CD4-positive, alpha-beta T cell (primary cell): ENCODE results near the gene SPTLC2. TPM values are rescaled to one million over a fixed set of nuclear protein-coding genes. Genes with fewer than 3 reads are reported as not detected.

Experiments
- ATAC-seq: fragments of 200-7000 bp; cut with Tn5 transposase; one replicate; pipeline ENCODE4 v1.10.0; 2022; ENCODE audit warnings: mild to moderate bottlenecking; ENCODE audit not compliant: poor library complexity
- CTCF ChIA-PET: fragments of 350-600 bp; sonication (Branson Sonifier 250); formaldehyde crosslinking; loops from one replicate; lab custom pipeline; 2021; ENCODE audit warnings: antibody characterized with exemption, inconsistent platforms; lab: Charles Lee
- POLR2A ChIA-PET: fragments of 350-600 bp; sonication (Branson Sonifier 250); formaldehyde crosslinking; loops from one replicate; lab custom pipeline; 2021; ENCODE audit warnings: antibody characterized with exemption, inconsistent platforms; lab: Charles Lee
- DNase-seq, 14 experiments: peaks; one replicate each; pipeline ENCODE4 v3.0.0-alpha.2; 2013 to 2020; ENCODE audit warnings: mixed read lengths in 2 of 14
- H3K27ac ChIP-seq, 2 donors: one replicate each; pipeline versions ENCODE4 v1.5.1 to v1.7.0; 2013; ENCODE audit warnings: low read length in 2 of 2, low read depth in 1 of 2, mild to moderate bottlenecking in 1 of 2
- H3K27me3 ChIP-seq, 2 experiments: 1 replicate in 1 of 2; 2 replicates in 1 of 2; pipeline versions ENCODE4 v1.6.1 to v1.7.0; 2013; ENCODE audit warnings: low read length in 2 of 2, control low read depth in 1 of 2, mild to moderate bottlenecking in 1 of 2, moderate library complexity in 1 of 2; ENCODE audit not compliant: insufficient read depth in 2 of 2, control insufficient read depth in 1 of 2
- H3K36me3 ChIP-seq: one replicate; pipeline ENCODE4 v1.6.1; 2013; ENCODE audit warnings: low read length, control low read depth; ENCODE audit not compliant: insufficient read depth
- H3K4me1 ChIP-seq: one replicate; pipeline ENCODE4 v1.6.1; 2013; ENCODE audit warnings: low read length, control low read depth; ENCODE audit not compliant: insufficient read depth
- H3K4me3 ChIP-seq: one replicate; pipeline ENCODE4 v1.5.1; 2013; ENCODE audit warnings: mild to moderate bottlenecking, low read length, moderate library complexity
- H3K9me3 ChIP-seq, 2 experiments: 1 replicate in 1 of 2; 2 replicates in 1 of 2; pipeline versions ENCODE4 v1.6.1 to v1.7.0; 2013; ENCODE audit warnings: low read length in 2 of 2, mild to moderate bottlenecking in 2 of 2, control low read depth in 1 of 2, moderate library complexity in 1 of 2; ENCODE audit not compliant: control insufficient read depth in 1 of 2, insufficient read depth in 1 of 2
- H3K27ac Mint-ChIP-seq: one replicate; pipeline ENCODE4 v1.8.0; 2020; ENCODE audit warnings: mixed read lengths
- H3K27me3 Mint-ChIP-seq: one replicate; pipeline ENCODE4 v1.8.0; 2021; ENCODE audit warnings: mixed read lengths
- H3K36me3 Mint-ChIP-seq: one replicate; pipeline ENCODE4 v1.8.0; 2021; ENCODE audit warnings: low read depth, mixed read lengths
- H3K4me1 Mint-ChIP-seq: one replicate; pipeline ENCODE4 v1.8.0; 2021; ENCODE audit warnings: low read depth, mixed read lengths
- H3K4me3 Mint-ChIP-seq: one replicate; pipeline ENCODE4 v1.8.0; 2020; ENCODE audit warnings: mild to moderate bottlenecking, mixed read lengths
- H3K9me3 Mint-ChIP-seq: one replicate; pipeline ENCODE4 v1.8.0; 2020; ENCODE audit warnings: mixed read lengths
- CTCF ChIP-seq: fragments of 200-600 bp; IDR thresholded peaks from one replicate; pipeline ENCODE4 v1.8.0; 2022; ENCODE audit warnings: antibody characterized with exemption, mild to moderate bottlenecking
- intact Hi-C, 2 experiments: fragments of 100-400 bp; cut with DNase I in 1 of 2; cut with micrococcal nuclease in 1 of 2; formaldehyde crosslinking; loops; one replicate each; pipeline versions ENCODE4 v1.15.1 to v1.9.0; 2023 to 2025; cut with DNase I, micrococcal nuclease
- total RNA-seq, 174 experiments: library from RNA in 2 of 174; stranded (reverse) in 2 of 174; gene quantifications; one replicate each; pipeline ENCODE4 v1.2.3 and lab custom pipeline; 2021 to 2026

SPTLC2 gene
- total RNA-seq, 2 experiments from 2014 or later = 13.0 to 14.5 TPM

DNA sequence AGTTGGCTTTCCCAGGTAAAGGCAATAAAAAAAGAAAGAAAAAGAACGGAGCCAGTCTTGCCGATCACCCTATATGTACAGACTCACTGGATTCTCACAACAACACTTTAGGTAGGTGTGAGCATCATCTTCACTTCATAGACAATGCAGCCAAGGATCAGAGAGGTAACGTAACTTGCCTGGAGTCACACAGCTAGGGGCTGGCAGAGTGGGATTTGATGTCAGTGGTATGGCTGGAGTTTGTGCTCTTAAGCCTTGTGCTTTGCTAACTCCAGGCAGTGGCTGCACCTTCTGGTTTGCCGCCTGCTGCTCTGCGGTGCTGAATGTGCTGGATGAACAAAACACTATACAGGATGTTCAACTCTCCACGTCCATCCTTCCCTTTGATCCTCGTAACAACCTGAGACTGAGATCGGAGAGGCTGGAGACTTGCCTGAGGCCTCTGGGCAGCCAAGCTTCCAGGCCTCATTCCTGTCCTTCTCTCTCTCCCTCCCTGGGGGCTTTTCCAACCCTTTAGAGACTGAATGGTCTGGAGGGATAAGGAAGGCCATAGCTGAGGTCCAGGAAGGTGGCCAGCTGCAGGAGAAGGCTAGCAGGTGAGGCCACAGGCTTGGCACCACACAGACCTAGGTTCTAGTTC is 126.0 kb downstream of the SPTLC2 start:
- Histone ChIP-seq H3K4me1 (no peaks in the 10 kb centered on the region), H3K27ac (no peak overlapping the region), H3K27me3 (peaks cover 0 to 4% of the 10 kb centered on the region in 2 experiments), H3K36me3 (no peaks in the 10 kb centered on the region), H3K4me3 (no peak overlapping the region), H3K9me3 (no peaks in the 10 kb centered on the region)
- Mint-ChIP-seq H3K4me1 (no peaks in the 10 kb centered on the region), H3K9me3 (no peaks in the 10 kb centered on the region), H3K36me3 (no peaks in the 10 kb centered on the region), H3K27ac (no peak overlapping the region), H3K4me3 (no peak overlapping the region), H3K27me3 (peaks cover 5% of the 10 kb centered on the region)
- intact Hi-C loops = no loop called here
- POLR2A ChIA-PET = no interaction called here
- CTCF ChIA-PET = no interaction called here
- TF ChIP-seq CTCF = no peak
- ATAC-seq = no peak
- DNase-seq = no peak

- Histone ChIP-seq H3K4me1 (no peaks in the 10 kb centered on the region), H3K4me3 (no peak overlapping the region), H3K27me3 (no peaks in the 10 kb centered on the region), H3K9me3 (no peaks in the 10 kb centered on the region), H3K36me3 (no peaks in the 10 kb centered on the region), H3K27ac (no peak overlapping the region)
- ATAC-seq = no peak
- no peaks in the 10 kb centered on the region for H3K4me1 Mint-ChIP-seq
- H3K36me3 Mint-ChIP-seq = no peaks in the 10 kb centered on the region
- no peak overlapping the region for H3K27ac Mint-ChIP-seq
- POLR2A ChIA-PET = no interaction called here
- no peaks in the 10 kb centered on the region for H3K9me3 Mint-ChIP-seq
- intact Hi-C loops = no loop called here
- TF ChIP-seq CTCF = no peak
- no peak for DNase-seq
- H3K4me3 Mint-ChIP-seq = no peak overlapping the region
- CTCF ChIA-PET = no interaction called here
- H3K27me3 Mint-ChIP-seq = no peaks in the 10 kb centered on the region
Measured at GRCh38 chr14:77489041-77489440, 127.4 kb downstream of the SPTLC2 start.

GRCh38 chr14:77488558-77488957 is 127.9 kb downstream of the SPTLC2 start:
- Mint-ChIP-seq H3K4me3 (no peak overlapping the region), H3K4me1 (no peaks in the 10 kb centered on the region), H3K27me3 (no peaks in the 10 kb centered on the region), H3K9me3 (no peaks in the 10 kb centered on the region), H3K27ac (no peak overlapping the region), H3K36me3 (no peaks in the 10 kb centered on the region)
- H3K4me3 ChIP-seq = no peak overlapping the region
- H3K27me3 ChIP-seq = no peaks in the 10 kb centered on the region
- POLR2A ChIA-PET = no interaction called here
- no peaks in the 10 kb centered on the region for H3K9me3 ChIP-seq
- no peaks in the 10 kb centered on the region for H3K36me3 ChIP-seq
- intact Hi-C loops = no loop called here
- ATAC-seq (no peak), DNase-seq (no peak)
- CTCF ChIA-PET = no interaction called here
- H3K4me1 ChIP-seq = no peaks in the 10 kb centered on the region
- no peak for TF ChIP-seq CTCF
- H3K27ac ChIP-seq = no peak overlapping the region
